NT2/D1 (cell line): ENCODE results near the gene POLN.

Experiments used
- SUZ12 ChIP-seq: IDR thresholded peaks from 2 replicates; pipeline ENCODE4 v1.6.1; 2011; ENCODE audit not compliant: insufficient read length, insufficient read depth; ENCODE audit errors: extremely low read depth
- YY1 ChIP-seq: IDR thresholded peaks from 2 replicates; pipeline ENCODE4 v1.6.1; 2011; ENCODE audit not compliant: insufficient read length, insufficient read depth
- ZNF274 ChIP-seq: IDR thresholded peaks from 2 replicates; pipeline ENCODE4 v1.6.1; 2011; ENCODE audit warnings: mild to moderate bottlenecking, low read depth, low read length

DNA sequence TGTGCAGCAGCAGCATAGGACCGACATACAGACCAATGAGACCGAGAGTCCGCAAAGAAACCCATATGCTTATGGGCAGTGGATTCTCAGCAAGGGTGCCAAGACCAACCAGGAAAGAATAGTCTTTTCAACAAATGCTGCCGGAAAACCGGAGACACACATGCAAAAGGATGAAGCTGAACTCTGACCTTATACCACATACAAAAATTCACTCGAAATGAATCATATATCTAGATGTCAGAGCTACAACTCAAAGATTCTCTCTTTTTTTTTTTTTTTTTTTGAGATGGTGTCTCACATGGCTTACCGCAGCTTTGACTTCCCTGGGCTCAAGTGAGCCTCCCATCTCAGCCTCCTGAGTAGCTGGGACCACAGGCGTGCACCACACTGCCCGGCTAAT, 36.0 kb upstream of the POLN start:
- no peak for TF ChIP-seq ZNF274
- TF ChIP-seq YY1 = no peak
- TF ChIP-seq SUZ12 = no peak
